22Rv1 (cell line): ENCODE measurements around the gene ACAP3.

ENCODE experiments used
- CTCF ChIP-seq: fragments of 450-650 bp; IDR thresholded peaks from 2 replicates; pipeline ENCODE4 v1.5.1; 2017; ENCODE audit warnings: mild to moderate bottlenecking
- ZFX ChIP-seq: fragments of 450-650 bp; IDR thresholded peaks from 2 replicates; pipeline ENCODE4 v1.6.1; 2017; ENCODE audit warnings: antibody characterized with exemption, borderline replicate concordance

- TF ChIP-seq CTCF (no peak), ZFX (no peak)
Measured at GRCh38 chr1:1327291-1327690, 19.6 kb upstream of the ACAP3 start.
